Activated naive CD4-positive, alpha-beta T cell treated with anti-CD3 and anti-CD28 coated beads, Interleukin-2, amount 50 U/mL, for 24 hours (primary cell): ENCODE data around the gene GH2.
"Not testable (repeated sequence)": the region's sequence is repeated elsewhere in the genome, so short reads cannot be mapped to it uniquely, and the experiment has no call there.

Source experiments
- H3K27ac Mint-ChIP-seq: one replicate; pipeline ENCODE4 v1.8.0; 2021; ENCODE audit warnings: mild to moderate bottlenecking, mixed read lengths
- H3K27me3 Mint-ChIP-seq: one replicate; pipeline ENCODE4 v1.8.0; 2021; ENCODE audit warnings: mixed read lengths
- H3K36me3 Mint-ChIP-seq: one replicate; pipeline ENCODE4 v1.8.0; 2021; ENCODE audit warnings: mixed read lengths
- H3K4me1 Mint-ChIP-seq: one replicate; pipeline ENCODE4 v1.8.0; 2021; ENCODE audit warnings: mixed read lengths
- H3K4me3 Mint-ChIP-seq: one replicate; pipeline ENCODE4 v1.8.0; 2021; ENCODE audit warnings: mild to moderate bottlenecking, mixed read lengths
- H3K9me3 Mint-ChIP-seq: one replicate; pipeline ENCODE4 v1.8.0; 2021; ENCODE audit warnings: mixed read lengths

The GH2 gene

GRCh38 chr17:63859257-63859656 lies 22.5 kb downstream of the GH2 start:
- Mint-ChIP-seq H3K4me3 (no peak overlapping the region), H3K27me3 (no peaks in the 10 kb centered on the region), H3K36me3 (no peaks in the 10 kb centered on the region), H3K27ac (no peak overlapping the region), H3K4me1 (no peaks in the 10 kb centered on the region), H3K9me3 (no peaks in the 10 kb centered on the region)

GRCh38 chr17:63856425-63856824 lies 25.3 kb downstream of the GH2 start:
- not testable (repeated sequence) for H3K36me3 Mint-ChIP-seq, H3K9me3 Mint-ChIP-seq, H3K4me1 Mint-ChIP-seq, H3K27ac Mint-ChIP-seq, H3K27me3 Mint-ChIP-seq, H3K4me3 Mint-ChIP-seq

GRCh38 chr17:63855185-63855584 lies 26.6 kb downstream of the GH2 start:
- Mint-ChIP-seq H3K4me3 (no peak overlapping the region), H3K4me1 (no peaks in the 10 kb centered on the region), H3K27me3 (no peaks in the 10 kb centered on the region), H3K36me3 (no peaks in the 10 kb centered on the region), H3K27ac (no peak overlapping the region), H3K9me3 (no peaks in the 10 kb centered on the region)

GRCh38 chr17:63854709-63855108 lies 27.0 kb downstream of the GH2 start:
- no peaks in the 10 kb centered on the region for H3K27me3 Mint-ChIP-seq
- H3K4me3 Mint-ChIP-seq, result no peak overlapping the region
- no peak overlapping the region for H3K27ac Mint-ChIP-seq
- peaks cover under 1% of the 10 kb centered on the region for H3K4me1 Mint-ChIP-seq
- no peaks in the 10 kb centered on the region for H3K36me3 Mint-ChIP-seq
- no peaks in the 10 kb centered on the region for H3K9me3 Mint-ChIP-seq

GRCh38 chr17:63853260-63853659 lies 28.5 kb downstream of the GH2 start:
- peaks cover 10% of the 10 kb centered on the region for H3K4me1 Mint-ChIP-seq
- H3K27me3 Mint-ChIP-seq, result no peaks in the 10 kb centered on the region
- H3K9me3 Mint-ChIP-seq, result peaks cover under 1% of the 10 kb centered on the region
- no peak overlapping the region for H3K27ac Mint-ChIP-seq
- H3K36me3 Mint-ChIP-seq, result no peaks in the 10 kb centered on the region
- H3K4me3 Mint-ChIP-seq, result no peak overlapping the region

- H3K4me1 Mint-ChIP-seq, result peaks cover 16% of the 10 kb centered on the region
- H3K36me3 Mint-ChIP-seq, result no peaks in the 10 kb centered on the region
- no peak overlapping the region for H3K27ac Mint-ChIP-seq
- H3K27me3 Mint-ChIP-seq, result no peaks in the 10 kb centered on the region
- no peak overlapping the region for H3K4me3 Mint-ChIP-seq
- peaks cover 5% of the 10 kb centered on the region for H3K9me3 Mint-ChIP-seq
Measured at GRCh38 chr17:63850401-63850800, 31.3 kb downstream of the GH2 start.

GRCh38 chr17:63848834-63849689 lies 32.7 kb downstream of the GH2 start:
- no peaks in the 10 kb centered on the region for H3K27me3 Mint-ChIP-seq
- H3K4me1 Mint-ChIP-seq, result peaks cover 19% of the 10 kb centered on the region
- peak overlapping the region; percentile 81 for H3K4me3 Mint-ChIP-seq
- H3K36me3 Mint-ChIP-seq, result no peaks in the 10 kb centered on the region
- peaks cover 5% of the 10 kb centered on the region for H3K9me3 Mint-ChIP-seq
- peak overlapping the region; percentile 92 for H3K27ac Mint-ChIP-seq

- Mint-ChIP-seq H3K4me3 (peak overlapping the region; percentile 69), H3K4me1 (peaks cover 25% of the 10 kb centered on the region), H3K27me3 (no peaks in the 10 kb centered on the region), H3K9me3 (peaks cover 5% of the 10 kb centered on the region), H3K36me3 (no peaks in the 10 kb centered on the region), H3K27ac (peak overlapping the region; percentile 91)
Measured at GRCh38 chr17:63847525-63848249, 34.1 kb downstream of the GH2 start.

- no peak overlapping the region for H3K4me3 Mint-ChIP-seq
- no peaks in the 10 kb centered on the region for H3K27me3 Mint-ChIP-seq
- peaks cover 36% of the 10 kb centered on the region for H3K4me1 Mint-ChIP-seq
- H3K27ac Mint-ChIP-seq, result no peak overlapping the region
- no peaks in the 10 kb centered on the region for H3K36me3 Mint-ChIP-seq
- peaks cover 5% of the 10 kb centered on the region for H3K9me3 Mint-ChIP-seq
Measured at GRCh38 chr17:63845509-63845908, 36.2 kb downstream of the GH2 start.

GRCh38 chr17:63843910-63844677 lies 37.6 kb downstream of the GH2 start:
- Mint-ChIP-seq H3K4me3 (peak overlapping the region; percentile 84), H3K9me3 (peaks cover 5% of the 10 kb centered on the region), H3K27ac (peak overlapping the region; percentile 91), H3K4me1 (peaks cover 40% of the 10 kb centered on the region), H3K36me3 (no peaks in the 10 kb centered on the region), H3K27me3 (no peaks in the 10 kb centered on the region)

- peak overlapping the region; percentile 84 for H3K4me3 Mint-ChIP-seq
Measured at GRCh38 chr17:63843387-63843888, 38.3 kb downstream of the GH2 start.

GRCh38 chr17:63842540-63843386 lies 39.0 kb downstream of the GH2 start, which contains the start of gene SMARCD2:
SMARCD2 (minus strand) TSS chr17:63842685; CDS start chr17:63842674, 11 bp downstream.
- no peaks in the 10 kb centered on the region for H3K27me3 Mint-ChIP-seq
- peaks cover 44% of the 10 kb centered on the region for H3K4me1 Mint-ChIP-seq
- no peaks in the 10 kb centered on the region for H3K36me3 Mint-ChIP-seq
- peak within 1 kb of the TSS; percentile 85 for H3K27ac Mint-ChIP-seq
- H3K9me3 Mint-ChIP-seq, result peaks cover under 1% of the 10 kb centered on the region
- H3K4me3 Mint-ChIP-seq, result peak within 1 kb of the TSS; percentile 94

More at GRCh38 chr17:63843387-63843888, 38.3 kb downstream of the GH2 start:
- H3K27me3 Mint-ChIP-seq, H3K36me3 Mint-ChIP-seq, H3K9me3 Mint-ChIP-seq: not testable (repeated sequence)
- Mint-ChIP-seq H3K4me1 (peaks cover 43% of the 10 kb centered on the region), H3K27ac (peak overlapping the region; percentile 91)

- H3K9me3 Mint-ChIP-seq, result no peaks in the 10 kb centered on the region
- H3K4me1 Mint-ChIP-seq, result peaks cover 43% of the 10 kb centered on the region
- H3K4me3 Mint-ChIP-seq, result peak overlapping the region; percentile 94
- no peaks in the 10 kb centered on the region for H3K36me3 Mint-ChIP-seq
- H3K27ac Mint-ChIP-seq, result peak overlapping the region; percentile 85
- no peaks in the 10 kb centered on the region for H3K27me3 Mint-ChIP-seq
Measured at GRCh38 chr17:63842173-63842539, 39.6 kb downstream of the GH2 start.

GRCh38 chr17:63841350-63842172 lies 40.2 kb downstream of the GH2 start:
- Mint-ChIP-seq H3K36me3 (no peaks in the 10 kb centered on the region), H3K4me1 (peaks cover 45% of the 10 kb centered on the region), H3K4me3 (peak overlapping the region; percentile 94), H3K27me3 (no peaks in the 10 kb centered on the region), H3K9me3 (no peaks in the 10 kb centered on the region), H3K27ac (peak overlapping the region; percentile 85)
